WTC11 (cell line): ENCODE data around the gene ZGRF1. TPM values are rescaled to one million over a fixed set of nuclear protein-coding genes. Genes with fewer than 3 reads are reported as not detected.

Source experiments
- ATAC-seq: fragments of 200-7000 bp; cut with Tn5 transposase; 2 replicates; pipeline ENCODE4 v1.10.0; 2021; ENCODE audit warnings: mild to moderate bottlenecking, moderate library complexity
- CTCF ChIA-PET: fragments of 300-600 bp; sonication (Branson Sonifier 250); formaldehyde crosslinking; loops from one replicate; lab custom pipeline; 2021; ENCODE audit warnings: antibody characterized with exemption; lab: Charles Lee
- POLR2A ChIA-PET: fragments of 350-600 bp; sonication (Branson Sonifier 250); formaldehyde crosslinking; loops from one replicate; lab custom pipeline; 2021; ENCODE audit warnings: antibody characterized with exemption; lab: Charles Lee
- DNase-seq: peaks from one replicate; pipeline ENCODE4 v3.0.0; 2021; ENCODE audit warnings: low spot score
- H3K27ac Mint-ChIP-seq: 2 replicates; pipeline ENCODE4 v1.8.0; 2021; ENCODE audit warnings: mixed read lengths
- H3K27me3 Mint-ChIP-seq: 2 replicates; pipeline ENCODE4 v1.8.0; 2021; ENCODE audit warnings: low read depth, mild to moderate bottlenecking, moderate library complexity, mixed read lengths
- H3K36me3 Mint-ChIP-seq: 2 replicates; pipeline ENCODE4 v1.8.0; 2021; ENCODE audit warnings: mixed read lengths
- H3K4me1 Mint-ChIP-seq: 2 replicates; pipeline ENCODE4 v1.8.0; 2022; ENCODE audit warnings: mixed read lengths
- H3K4me3 Mint-ChIP-seq: 2 replicates; pipeline ENCODE4 v1.8.0; 2021; ENCODE audit warnings: mild to moderate bottlenecking, moderate library complexity, mixed read lengths
- H3K9me3 Mint-ChIP-seq: 2 replicates; pipeline ENCODE4 v1.8.0; 2021; ENCODE audit warnings: mixed read lengths
- AFF4 ChIP-seq: sonication (generic); formaldehyde crosslinking; IDR thresholded peaks from 2 replicates; pipeline ENCODE4 v1.8.1; 2023; ENCODE audit warnings: mild to moderate bottlenecking, missing genetic modification reagents, borderline replicate concordance
- ATF2 ChIP-seq: sonication (generic); formaldehyde crosslinking; IDR thresholded peaks from 2 replicates; pipeline ENCODE4 v1.8.1; 2022; ENCODE audit warnings: low read depth, missing genetic modification reagents, borderline replicate concordance
- ATF6 ChIP-seq: sonication (generic); formaldehyde crosslinking; IDR thresholded peaks from 2 replicates; pipeline ENCODE4 v1.8.1; 2023; ENCODE audit warnings: mild to moderate bottlenecking, missing genetic modification reagents
- CREB1 ChIP-seq: sonication (generic); formaldehyde crosslinking; IDR thresholded peaks from 2 replicates; pipeline ENCODE4 v1.8.0; 2023; ENCODE audit warnings: mild to moderate bottlenecking, missing genetic modification reagents
- FOXJ3 ChIP-seq: sonication (generic); formaldehyde crosslinking; IDR thresholded peaks from 2 replicates; pipeline ENCODE4 v1.9.0; 2021; ENCODE audit warnings: missing genetic modification reagents, mild to moderate bottlenecking, borderline replicate concordance
- FOXP1 ChIP-seq: sonication (generic); formaldehyde crosslinking; IDR thresholded peaks from 2 replicates; pipeline ENCODE4 v1.8.0; 2022; ENCODE audit warnings: missing genetic modification reagents, mild to moderate bottlenecking, moderate library complexity, borderline replicate concordance
- GTF2I ChIP-seq: fragments of 250-450 bp; sonication (Bioruptor Pico); conservative IDR thresholded peaks from 2 replicates; pipeline ENCODE4 v1.4.0; 2021; ENCODE audit warnings: mild to moderate bottlenecking
- NFATC4 ChIP-seq: fragments of 250-450 bp; sonication (Bioruptor Pico); IDR thresholded peaks from 2 replicates; pipeline ENCODE4 v1.9.0; 2021; ENCODE audit warnings: mild to moderate bottlenecking
- NFE2L1 ChIP-seq: sonication (generic); formaldehyde crosslinking; IDR thresholded peaks from 2 replicates; pipeline ENCODE4 v1.8.1; 2023; ENCODE audit warnings: missing genetic modification reagents
- OVOL2 ChIP-seq: fragments of 250-450 bp; sonication (Bioruptor Pico); IDR thresholded peaks from 2 replicates; pipeline ENCODE4 v1.9.0; 2021; ENCODE audit warnings: mild to moderate bottlenecking, borderline replicate concordance
- PREB ChIP-seq: sonication (generic); formaldehyde crosslinking; IDR thresholded peaks from 2 replicates; pipeline ENCODE4 v1.8.1; 2022; ENCODE audit warnings: mild to moderate bottlenecking, missing genetic modification reagents, moderate library complexity, borderline replicate concordance
- SP1 ChIP-seq: sonication (generic); formaldehyde crosslinking; conservative IDR thresholded peaks from 2 replicates; pipeline ENCODE4 v1.8.1; 2022; ENCODE audit warnings: missing genetic modification reagents
- TEAD1 ChIP-seq: sonication (generic); formaldehyde crosslinking; IDR thresholded peaks from 2 replicates; pipeline ENCODE4 v1.8.0; 2022; ENCODE audit warnings: mild to moderate bottlenecking, missing genetic modification reagents
- USF1 ChIP-seq: sonication (generic); formaldehyde crosslinking; IDR thresholded peaks from 2 replicates; pipeline ENCODE4 v1.8.0; 2022; ENCODE audit warnings: mild to moderate bottlenecking, missing genetic modification reagents
- ZNF232 ChIP-seq: sonication (generic); formaldehyde crosslinking; IDR thresholded peaks from 2 replicates; pipeline ENCODE4 v1.8.0; 2022; ENCODE audit warnings: mild to moderate bottlenecking, missing genetic modification reagents
- ZNF425 ChIP-seq: fragments of 250-450 bp; sonication (Bioruptor Pico); conservative IDR thresholded peaks from 2 replicates; pipeline ENCODE4 v1.9.0; 2021; ENCODE audit warnings: mild to moderate bottlenecking
- total RNA-seq: library from RNA; stranded (reverse); gene quantifications from 3 replicates; pipeline ENCODE4 v1.2.3, GENCODE V29; 2021

The ZGRF1 gene
- total RNA-seq, 1 experiment from 2014 or later: 56.2 TPM

- ChIA-PET CTCF (no interaction called here), POLR2A (no interaction called here)
- DNase-seq: no peak
- no peaks in the 10 kb centered on the region for H3K4me1 Mint-ChIP-seq
- peaks cover 33% of the 10 kb centered on the region for H3K36me3 Mint-ChIP-seq
- H3K27ac Mint-ChIP-seq: no peak overlapping the region
- H3K27me3 Mint-ChIP-seq: peaks cover 2% of the 10 kb centered on the region; the same call in 1 of the 2 replicates
- TF ChIP-seq PREB (no peak), FOXP1 (no peak), FOXJ3 (CRISPR knock-in tag) (no peak), GTF2I (CRISPR knock-in tag) (no peak), OVOL2 (CRISPR knock-in tag) (no peak), ATF2 (CRISPR knock-in tag) (no peak), ATF6 (no peak), USF1 (no peak), AFF4 (no peak), SP1 (CRISPR knock-in tag) (no peak), ZNF232 (CRISPR knock-in tag) (no peak), CREB1 (CRISPR knock-in tag) (no peak), NFE2L1 (no peak), ZNF425 (CRISPR knock-in tag) (no peak), NFATC4 (CRISPR knock-in tag) (no peak), TEAD1 (CRISPR knock-in tag) (no peak)
- TF ChIP-seq, all 79 proteins: peak for 0
- H3K9me3 Mint-ChIP-seq: peaks cover 45% of the 10 kb centered on the region
- no peak overlapping the region for H3K4me3 Mint-ChIP-seq
- ATAC-seq: no peak
Observed at GRCh38 chr4:112492321-112492720, 144.4 kb downstream of the ZGRF1 start.
